GM11168 (cell line): ENCODE results near the gene DCDC2C.

Experiments used
- in situ Hi-C: fragments of 300-500 bp; cut with MboI; formaldehyde crosslinking; loops from one replicate; pipeline ENCODE4 v1.12.0; 2022; ENCODE audit warnings: low sequenced_read_pairs; ENCODE audit not compliant: unreplicated experiment

Gene DCDC2C

GRCh38 chr2:3706892-3707291 lies 3.5 kb downstream of the DCDC2C start:
- in situ Hi-C loops = no loop called here

GRCh38 chr2:3708576-3708975 lies 5.2 kb downstream of the DCDC2C start:
- in situ Hi-C loops = no loop called here

GRCh38 chr2:3709225-3709624 lies 5.8 kb downstream of the DCDC2C start:
- in situ Hi-C loops = no loop called here

GRCh38 chr2:3712424-3712823 lies 9.0 kb downstream of the DCDC2C start:
- in situ Hi-C loops = no loop called here

- in situ Hi-C loops = no loop called here
Measured at GRCh38 chr2:3712831-3713503, 9.6 kb downstream of the DCDC2C start.

GRCh38 chr2:3718679-3719078 lies 15.3 kb downstream of the DCDC2C start:
- in situ Hi-C loops = no loop called here

DNA sequence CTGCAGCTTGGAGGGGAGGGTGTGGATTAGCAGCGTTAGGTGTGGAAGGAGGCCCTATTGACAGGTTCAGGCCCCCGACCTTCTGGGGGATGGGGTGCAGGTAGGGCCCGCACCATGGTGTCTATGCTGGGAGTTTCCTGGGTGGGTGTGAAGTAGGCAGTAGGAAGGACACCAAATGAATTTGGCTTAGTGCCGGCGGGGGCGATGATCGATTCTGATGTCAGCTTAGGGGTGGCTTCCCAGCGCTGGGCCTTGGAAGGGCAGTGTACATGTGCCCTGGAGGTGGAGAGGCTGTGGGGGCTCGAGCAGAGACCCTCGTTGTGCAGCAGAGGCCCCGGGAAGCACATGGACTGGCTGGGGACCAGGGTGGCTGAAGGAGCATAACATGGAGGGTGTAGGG lies 21.6 kb downstream of the DCDC2C start:
- in situ Hi-C loops = no loop called here

DNA sequence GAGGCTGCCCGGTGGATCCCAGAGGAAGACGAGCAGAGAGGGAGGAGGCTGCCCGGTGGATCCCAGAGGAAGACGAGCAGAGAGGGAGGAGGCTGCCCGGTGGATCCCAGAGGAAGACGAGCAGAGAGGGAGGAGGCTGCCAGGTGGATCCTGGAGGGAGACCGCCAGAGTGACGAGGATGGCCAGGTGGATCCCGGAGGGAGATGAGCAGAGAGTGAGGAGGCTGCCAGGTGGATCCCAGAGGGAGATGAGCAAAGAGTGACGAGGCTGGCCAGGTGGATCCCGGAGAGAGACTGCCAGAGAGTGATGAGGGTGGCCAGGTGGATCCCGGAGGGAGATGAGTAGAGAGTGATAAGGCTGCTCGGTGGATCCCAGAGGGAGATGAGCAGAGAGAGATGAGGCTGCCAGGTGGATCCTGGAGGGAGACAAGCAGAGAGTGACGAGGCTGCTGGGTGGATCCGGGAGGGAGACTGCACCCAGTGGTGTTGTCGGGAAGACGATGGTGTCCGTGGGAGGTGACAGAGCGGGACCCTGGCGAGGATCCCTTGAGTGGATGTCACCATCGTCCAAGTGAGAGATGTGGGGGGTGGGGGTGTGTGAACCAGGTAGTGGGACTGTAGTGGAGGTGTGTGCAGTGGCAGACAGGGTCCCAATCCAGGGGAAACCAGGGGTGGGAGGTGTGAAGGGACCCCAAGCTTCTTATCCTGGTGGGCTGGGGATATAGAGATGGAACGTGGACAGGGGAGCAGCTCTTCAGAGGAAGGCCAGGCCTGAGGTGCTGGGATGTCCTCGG lies 22.3 kb downstream of the DCDC2C start:
- in situ Hi-C loops = no loop called here

DNA sequence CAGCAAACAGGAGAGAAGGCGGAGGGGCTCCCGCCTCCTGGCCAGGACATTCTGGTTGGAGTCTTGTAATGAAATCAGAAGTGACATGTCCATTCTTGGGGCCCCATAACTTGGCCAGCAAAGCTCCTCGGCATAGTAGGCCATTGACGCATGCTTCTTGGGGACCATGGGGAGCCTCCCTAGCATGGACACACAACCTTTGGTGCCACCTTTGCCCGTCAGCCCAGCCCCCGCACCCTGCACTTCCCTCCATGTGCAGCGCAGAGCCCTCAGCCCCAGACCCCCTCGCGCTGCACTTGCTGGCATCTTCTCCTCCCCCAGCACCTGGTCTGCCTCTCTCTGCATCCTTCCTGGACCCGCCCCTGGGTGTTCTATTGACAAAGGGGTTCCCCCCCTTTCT lies 23.1 kb downstream of the DCDC2C start:
- in situ Hi-C loops = no loop called here

GRCh38 chr2:3727397-3728045 lies 24.1 kb downstream of the DCDC2C start:
- in situ Hi-C loops = no loop called here

DNA sequence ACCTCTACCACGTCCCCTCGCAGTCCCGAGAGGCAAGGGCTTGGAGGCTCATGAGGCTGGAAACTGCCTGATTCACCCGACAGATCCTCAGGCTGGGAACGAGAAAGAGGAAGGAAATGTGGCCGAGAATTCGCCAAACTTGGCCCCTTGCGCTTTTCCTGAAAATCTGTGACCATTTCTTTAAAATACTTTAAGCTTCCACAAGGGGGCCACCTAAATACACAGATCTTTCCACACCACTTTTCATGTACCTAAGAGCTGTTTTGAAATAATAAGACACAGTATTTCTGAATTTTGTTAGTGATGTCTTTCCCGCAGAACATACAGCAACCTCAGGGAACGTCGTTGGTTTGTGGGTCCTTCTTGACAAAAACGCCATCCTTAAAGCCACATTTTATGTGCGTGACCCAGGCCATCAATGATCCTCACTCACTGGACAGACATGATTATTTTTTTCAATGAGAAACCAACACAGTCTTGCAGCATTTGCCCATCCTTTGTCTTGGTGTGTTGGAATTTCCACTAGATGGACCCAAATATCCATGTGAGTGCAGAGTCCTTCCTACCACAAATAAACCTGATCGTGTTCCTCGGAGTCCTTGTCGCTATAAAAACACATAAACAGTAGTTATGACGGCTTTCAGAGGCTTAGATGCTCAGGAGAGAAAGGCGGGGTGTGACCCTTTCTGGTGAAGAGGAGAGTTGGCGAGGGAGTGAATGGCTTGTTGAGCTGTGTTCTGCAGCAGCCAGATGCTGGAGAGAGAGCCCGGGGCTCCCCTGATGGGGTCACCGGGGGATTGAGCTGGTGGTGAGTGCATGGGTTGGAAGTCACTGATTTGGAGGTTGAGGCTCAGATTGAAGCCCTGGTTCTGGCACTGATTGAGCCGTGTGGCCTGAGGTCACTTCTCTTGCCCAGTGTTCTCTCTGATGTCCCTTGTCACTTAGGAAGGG lies 25.0 kb downstream of the DCDC2C start:
- in situ Hi-C loops = no loop called here

- in situ Hi-C loops = no loop called here
Measured at GRCh38 chr2:3729055-3729448, 25.7 kb downstream of the DCDC2C start.

DNA sequence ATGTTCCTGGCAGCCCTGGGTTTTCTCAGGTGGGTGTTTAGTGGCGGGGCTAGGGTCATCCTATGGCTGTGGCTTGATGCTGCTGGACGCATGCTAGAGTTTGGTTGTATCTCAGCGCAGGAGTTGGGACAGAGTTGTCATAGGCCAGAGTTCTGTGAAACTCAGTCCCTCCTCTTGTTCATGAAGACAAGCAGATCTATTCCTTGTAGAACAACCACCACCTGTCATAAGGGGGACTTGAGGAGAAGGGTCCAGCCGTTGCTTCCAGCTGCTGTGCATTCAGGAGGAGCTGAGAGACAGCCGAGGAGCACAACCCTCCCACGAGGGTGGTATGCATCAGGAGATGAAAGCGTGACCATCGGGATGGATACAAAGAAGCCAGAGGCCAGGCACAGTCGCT lies 26.4 kb downstream of the DCDC2C start:
- in situ Hi-C loops = no loop called here

GRCh38 chr2:3730646-3731045 lies 27.3 kb downstream of the DCDC2C start:
- in situ Hi-C loops = no loop called here

GRCh38 chr2:3731829-3732228 lies 28.5 kb downstream of the DCDC2C start:
- in situ Hi-C loops = no loop called here

DNA sequence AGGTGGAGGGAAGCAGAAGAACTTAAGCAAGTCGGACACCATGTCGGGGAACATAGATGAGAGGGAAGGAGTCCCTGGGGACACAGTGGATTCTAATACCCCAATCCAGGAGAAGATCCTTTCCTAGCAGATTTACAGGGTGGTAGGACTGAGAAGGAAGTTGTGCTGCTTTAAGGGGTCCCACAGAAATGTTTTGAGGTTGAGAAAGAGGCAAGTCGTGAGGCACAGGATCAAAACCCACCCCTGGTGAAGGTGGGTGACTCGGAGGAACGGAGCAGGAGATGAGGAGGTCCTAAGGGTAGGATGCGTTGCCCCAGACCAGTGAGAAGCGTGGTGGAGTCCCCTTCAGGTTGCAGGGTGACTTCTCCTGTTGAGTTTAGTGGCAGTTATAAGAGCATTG lies 32.7 kb downstream of the DCDC2C start:
- in situ Hi-C loops = no loop called here

DNA sequence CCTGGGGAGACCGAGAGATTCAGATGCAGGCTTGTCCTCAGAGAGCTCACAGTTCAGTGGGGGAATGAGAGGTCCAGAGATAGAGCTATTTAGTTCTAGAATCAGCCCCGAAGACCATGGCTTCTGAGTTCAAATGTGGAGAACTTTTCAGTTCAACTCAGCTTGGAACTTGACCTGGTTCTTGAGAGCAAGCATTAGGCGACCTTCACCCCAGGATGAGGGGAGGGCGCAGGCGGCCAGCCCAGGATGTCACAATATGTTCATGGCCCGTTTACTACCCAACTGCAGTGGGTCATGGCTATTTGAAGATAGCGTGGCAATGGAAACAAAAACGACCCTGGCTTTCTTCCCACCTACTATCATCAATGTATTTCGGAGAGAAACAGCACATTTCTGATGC lies 33.8 kb downstream of the DCDC2C start:
- in situ Hi-C loops = no loop called here

- in situ Hi-C loops = no loop called here
Measured at GRCh38 chr2:3738454-3738853, 35.1 kb downstream of the DCDC2C start.

DNA sequence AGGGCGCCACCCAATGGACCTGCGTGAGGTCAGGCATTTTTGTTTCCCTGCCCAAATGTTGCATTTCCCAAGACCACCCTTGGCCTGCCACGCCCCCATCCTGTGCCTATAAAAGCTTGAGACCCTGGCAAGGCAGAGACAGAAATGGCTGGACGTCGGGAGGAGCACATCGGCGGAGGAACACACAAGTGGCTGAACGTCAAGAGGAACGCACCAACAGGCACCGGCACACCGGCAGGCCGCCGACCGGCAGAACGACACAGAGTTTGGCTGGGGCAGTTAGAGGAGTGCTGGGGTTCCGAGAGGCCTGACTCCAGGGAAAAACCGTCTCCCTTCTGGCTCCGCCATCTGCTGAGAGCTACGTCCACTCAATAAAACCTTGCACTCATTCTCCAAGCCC lies 35.9 kb downstream of the DCDC2C start:
- in situ Hi-C loops = no loop called here

GRCh38 chr2:3741396-3741795 lies 38.0 kb downstream of the DCDC2C start:
- in situ Hi-C loops = no loop called here
